HG03571 (cell line): ENCODE results near the gene SNX21.
"Not testable (repeated sequence)": the region's sequence is repeated elsewhere in the genome, so short reads cannot be mapped to it uniquely, and the experiment has no call there.

Source experiments
- ATAC-seq: cut with Tn5 transposase; IDR thresholded peaks from one replicate; pipeline ENCODE4 v1.9.1; 2021; ENCODE audit not compliant: unreplicated experiment

Gene SNX21

GRCh38 chr20:45821947-45822346 lies 11.7 kb upstream of the SNX21 start:
- ATAC-seq: no peak

GRCh38 chr20:45822857-45823256 lies 10.7 kb upstream of the SNX21 start:
- no peak for ATAC-seq

- ATAC-seq: no peak
Measured at GRCh38 chr20:45823949-45824835, 9.4 kb upstream of the SNX21 start.

GRCh38 chr20:45826381-45827019 lies 7.1 kb upstream of the SNX21 start:
- ATAC-seq: no peak

GRCh38 chr20:45827030-45827652 lies 6.5 kb upstream of the SNX21 start, which contains the start of gene TNNC2:
TSS of gene TNNC2 (minus strand) at chr20:45827312. CDS start at chr20:45827248, 64 bp downstream.
- no peak for ATAC-seq

GRCh38 chr20:45827712-45828111 lies 5.9 kb upstream of the SNX21 start:
- ATAC-seq: no peak

- no peak for ATAC-seq
Measured at GRCh38 chr20:45828589-45828988, 5.0 kb upstream of the SNX21 start.

- ATAC-seq: not testable (repeated sequence)
Measured at GRCh38 chr20:45829673-45830106, 3.9 kb upstream of the SNX21 start.

GRCh38 chr20:45832619-45833018 lies 980 bp upstream of the SNX21 start:
- ATAC-seq: no peak

GRCh38 chr20:45833883-45834796 lies 541 bp downstream of the SNX21 start:
- ATAC-seq: no peak

- ATAC-seq: no peak
Measured at GRCh38 chr20:45834797-45835161, 1.2 kb downstream of the SNX21 start.

GRCh38 chr20:45835329-45835765 lies 1.7 kb downstream of the SNX21 start:
- no peak for ATAC-seq

GRCh38 chr20:45835825-45836224 lies 2.2 kb downstream of the SNX21 start:
- ATAC-seq: no peak

GRCh38 chr20:45836841-45837240 lies 3.2 kb downstream of the SNX21 start:
- no peak for ATAC-seq

- no peak for ATAC-seq
Measured at GRCh38 chr20:45840700-45841198, 7.2 kb downstream of the SNX21 start.

- no peak for ATAC-seq
Measured at GRCh38 chr20:45841407-45842129, 8.0 kb downstream of the SNX21 start.

- no peak for ATAC-seq
Measured at GRCh38 chr20:45842169-45842812, 8.7 kb downstream of the SNX21 start.

- ATAC-seq: no peak
Measured at GRCh38 chr20:45843506-45843905, 9.9 kb downstream of the SNX21 start.

GRCh38 chr20:45845452-45845851 lies 11.9 kb downstream of the SNX21 start:
- no peak for ATAC-seq
